Psoas muscle (tissue), 8 donors: ENCODE results near the gene EVI5L. TPM values are rescaled to one million over a fixed set of nuclear protein-coding genes. Genes with fewer than 3 reads are reported as not detected.
A peak's percentile ranks its signal among the peaks of the same experiment; 100 is the strongest.

Experiments
- ATAC-seq, 4 donors: fragments of 200-7000 bp; cut with Tn5 transposase; one replicate each; pipeline ENCODE4 v1.9.1; 2020; ENCODE audit warnings: moderate library complexity in 3 of 4, mild to moderate bottlenecking in 2 of 4
- DNase-seq, 2 donors: peaks; one replicate each; pipeline ENCODE4 v3.0.0-alpha.2; 2020
- H3K27ac ChIP-seq: fragments of 200-600 bp; one replicate; pipeline ENCODE4 v1.8.0; 2022
- H3K27me3 ChIP-seq, 3 donors: fragments of 200-600 bp in 1 of 3; one replicate each; pipeline versions ENCODE4 v1.6.1 to v1.8.0; 2013 to 2022; ENCODE audit warnings: low read length in 2 of 3, mild to moderate bottlenecking in 2 of 3, moderate library complexity in 1 of 3; ENCODE audit not compliant: insufficient read depth in 3 of 3
- H3K36me3 ChIP-seq, 2 donors: fragments of 200-600 bp in 1 of 2; one replicate each; pipeline versions ENCODE4 v1.6.1 to v1.8.0; 2013 to 2022; ENCODE audit warnings: low read depth in 1 of 2, mild to moderate bottlenecking in 1 of 2, moderate library complexity in 1 of 2; ENCODE audit not compliant: insufficient read depth in 1 of 2
- H3K4me1 ChIP-seq: fragments of 200-600 bp; one replicate; pipeline ENCODE4 v1.8.0; 2022
- H3K4me3 ChIP-seq: fragments of 200-600 bp; one replicate; pipeline ENCODE4 v1.8.0; 2022; ENCODE audit warnings: mild to moderate bottlenecking
- H3K9me3 ChIP-seq: fragments of 200-600 bp; one replicate; pipeline ENCODE4 v1.8.0; 2022
- WGBS, 3 donors: extraction: QIAGEN DNeasy Blood & Tissue Kit; methylation state at CpG; one replicate each; pipeline versions ENCODE4 v1.1.6 to v1.1.7; 2013; 5-methylcytosine and 5-hydroxymethylcytosine counted together
- intact Hi-C, 2 donors: fragments of 100-400 bp; cut with DNase I; formaldehyde crosslinking; loops; one replicate each; pipeline versions ENCODE4 v1.11.0 to v1.14.2; 2022
- polyA plus RNA-seq, 3 donors: library from polyadenylated mRNA; stranded (reverse); fragments of 200-250 nt; gene quantifications; one replicate each; pipeline ENCODE4 v1.2.3, GENCODE V29; 2013
- total RNA-seq, 4 donors: library from RNA; stranded (reverse); fragmentation: NEBNext Ultra II Directional in 2 of 4; extraction: Animal tissue kit (Norgen Biotek cat#: 25700) in 2 of 4; gene quantifications; one replicate each; pipeline versions ENCODE4 v1.2.1 to v1.2.4, GENCODE V29; 2021 to 2023
- TF ChIP-seq, protein P1 (sequence below): fragments of 200-600 bp; IDR thresholded peaks from one replicate; pipeline ENCODE4 v1.8.0; 2022; ENCODE audit warnings: antibody characterized with exemption
- donor health status: healthy with polysubstance abuse.
- donor health status: DM: no; HTN: no; CAD: no; lungs with moderate emphysema.
- donor health status: Bipolar disorder and iron deficiency.
- donor health status: healthy.
- donor health status: DM: yes; HTN: yes; CAD: no.
- donor health status: DM: no; HTN: no; CAD: no.
- donor health status: DM: no; HTN: no; CAD: no.
- donor health status: DM: yes; HTN: yes; CAD: no.

EVI5L gene
- total and polyA plus RNA-seq, 7 donors: 5.8 to 25.9 (median 13.9) TPM

DNA sequence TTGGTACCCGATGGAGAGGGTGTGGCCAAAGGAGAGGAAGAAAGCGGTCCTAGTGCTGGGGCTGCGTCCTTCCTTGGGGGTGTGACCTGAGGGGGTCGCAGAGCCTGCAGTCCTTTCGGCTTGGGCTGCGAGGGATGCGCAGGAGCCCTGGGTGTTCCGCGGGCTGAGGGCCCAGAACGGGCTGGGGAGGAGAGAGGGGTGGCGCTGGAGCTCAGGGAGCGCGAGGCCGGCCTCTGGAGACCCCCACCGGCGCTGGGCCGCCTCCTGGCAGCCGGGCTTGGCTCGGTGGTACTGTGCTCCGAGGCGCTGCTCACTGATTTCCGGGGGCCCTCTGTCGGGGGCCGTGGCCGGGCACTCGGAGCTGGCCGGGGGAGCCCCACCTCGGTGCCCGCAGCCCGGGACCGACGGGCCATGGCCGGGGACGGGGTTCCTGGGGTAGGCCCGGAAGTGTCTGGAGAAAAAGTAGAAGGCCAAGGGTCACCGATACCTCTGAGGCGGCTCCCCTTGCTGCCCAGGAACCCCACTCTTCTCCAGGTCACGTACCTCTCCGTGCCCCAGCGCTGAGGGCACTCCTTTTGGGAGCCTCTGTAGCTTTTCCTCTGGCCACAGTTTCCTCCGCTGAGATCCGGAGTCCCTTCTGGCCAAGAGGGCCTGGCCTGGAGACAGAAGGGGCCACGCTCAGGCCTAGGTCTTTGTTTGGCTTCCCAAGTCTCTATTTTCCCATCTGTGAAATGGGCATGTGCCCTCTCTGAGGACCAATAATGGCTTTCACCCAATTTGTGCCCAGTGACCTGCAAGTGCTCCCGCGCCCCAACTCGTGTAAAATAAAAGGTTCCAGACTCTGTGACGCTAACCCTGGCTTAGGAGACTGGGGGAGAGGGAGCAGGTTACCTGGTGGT is 42.5 kb downstream of the EVI5L start:
- peaks cover 0 to 48% (median 19%) of the 10 kb centered on the region in 3 donors for H3K27me3 ChIP-seq
- H3K4me3 ChIP-seq: no peak overlapping the region
- H3K27ac ChIP-seq: no peak overlapping the region
- intact Hi-C loops: no loop called here
- 55 to 63% (median 62%) methylated on average over 34 to 47 of the region's 47 CpGs for WGBS, 3 donors
- H3K36me3 ChIP-seq: no peaks in the 10 kb centered on the region
- no peaks in the 10 kb centered on the region for H3K9me3 ChIP-seq
- peaks cover 8% of the 10 kb centered on the region for H3K4me1 ChIP-seq
- DNase-seq (no peak), ATAC-seq (no peak)
- TF ChIP-seq, protein P1, sequence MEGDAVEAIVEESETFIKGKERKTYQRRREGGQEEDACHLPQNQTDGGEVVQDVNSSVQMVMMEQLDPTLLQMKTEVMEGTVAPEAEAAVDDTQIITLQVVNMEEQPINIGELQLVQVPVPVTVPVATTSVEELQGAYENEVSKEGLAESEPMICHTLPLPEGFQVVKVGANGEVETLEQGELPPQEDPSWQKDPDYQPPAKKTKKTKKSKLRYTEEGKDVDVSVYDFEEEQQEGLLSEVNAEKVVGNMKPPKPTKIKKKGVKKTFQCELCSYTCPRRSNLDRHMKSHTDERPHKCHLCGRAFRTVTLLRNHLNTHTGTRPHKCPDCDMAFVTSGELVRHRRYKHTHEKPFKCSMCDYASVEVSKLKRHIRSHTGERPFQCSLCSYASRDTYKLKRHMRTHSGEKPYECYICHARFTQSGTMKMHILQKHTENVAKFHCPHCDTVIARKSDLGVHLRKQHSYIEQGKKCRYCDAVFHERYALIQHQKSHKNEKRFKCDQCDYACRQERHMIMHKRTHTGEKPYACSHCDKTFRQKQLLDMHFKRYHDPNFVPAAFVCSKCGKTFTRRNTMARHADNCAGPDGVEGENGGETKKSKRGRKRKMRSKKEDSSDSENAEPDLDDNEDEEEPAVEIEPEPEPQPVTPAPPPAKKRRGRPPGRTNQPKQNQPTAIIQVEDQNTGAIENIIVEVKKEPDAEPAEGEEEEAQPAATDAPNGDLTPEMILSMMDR: no peak

DNA sequence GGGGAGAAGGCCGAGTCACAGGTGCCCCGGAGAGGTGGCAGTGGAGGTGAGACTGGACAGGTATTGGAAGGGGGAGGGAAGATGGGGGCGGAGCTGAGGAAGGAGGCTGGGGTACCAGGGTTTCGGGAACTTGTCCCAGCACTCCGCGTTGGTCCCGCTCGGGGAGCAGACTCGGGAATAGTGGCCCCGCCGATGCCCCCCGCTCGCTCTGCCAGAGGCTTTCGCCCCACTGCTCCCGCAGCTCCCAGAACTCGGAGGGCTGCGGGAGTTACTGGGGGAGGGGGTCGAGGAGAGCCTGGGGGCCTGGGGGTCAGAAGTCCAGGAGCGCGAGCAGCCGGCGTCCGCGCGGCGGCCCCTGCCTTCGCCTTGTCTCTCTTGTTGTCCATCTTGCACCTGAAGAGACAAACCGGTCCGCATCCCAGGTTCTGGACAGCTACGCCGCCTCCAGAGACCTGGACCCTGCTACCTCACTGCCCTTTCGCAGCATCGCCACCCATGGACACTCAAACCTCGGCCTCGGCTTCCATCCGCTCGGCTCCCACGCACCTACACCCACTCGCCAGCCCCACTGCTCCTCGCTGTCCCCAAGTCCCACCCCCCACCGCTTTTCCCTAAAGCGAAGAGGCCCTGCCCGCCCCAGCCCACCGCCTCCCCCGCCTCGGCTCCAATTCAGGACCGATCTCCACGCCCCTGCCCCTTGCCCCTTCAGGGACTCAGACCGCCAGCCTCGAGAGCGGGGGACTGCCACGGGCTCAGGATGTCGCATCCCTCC is 43.5 kb downstream of the EVI5L start:
- Histone ChIP-seq H3K4me3 (no peak overlapping the region), H3K27me3 (peaks cover 0 to 39% (median 19%) of the 10 kb centered on the region in 3 donors), H3K36me3 (no peaks in the 10 kb centered on the region), H3K4me1 (peaks cover 6% of the 10 kb centered on the region), H3K27ac (no peak overlapping the region), H3K9me3 (no peaks in the 10 kb centered on the region)
- ATAC-seq: no peak
- WGBS, 3 donors: 10 to 20% (median 16%) methylated on average over 39 to 53 of the region's 53 CpGs
- TF ChIP-seq, protein P1: no peak
- intact Hi-C loops: no loop called here
- DNase-seq: peak in 1 of 2 donors; percentile 44

DNA sequence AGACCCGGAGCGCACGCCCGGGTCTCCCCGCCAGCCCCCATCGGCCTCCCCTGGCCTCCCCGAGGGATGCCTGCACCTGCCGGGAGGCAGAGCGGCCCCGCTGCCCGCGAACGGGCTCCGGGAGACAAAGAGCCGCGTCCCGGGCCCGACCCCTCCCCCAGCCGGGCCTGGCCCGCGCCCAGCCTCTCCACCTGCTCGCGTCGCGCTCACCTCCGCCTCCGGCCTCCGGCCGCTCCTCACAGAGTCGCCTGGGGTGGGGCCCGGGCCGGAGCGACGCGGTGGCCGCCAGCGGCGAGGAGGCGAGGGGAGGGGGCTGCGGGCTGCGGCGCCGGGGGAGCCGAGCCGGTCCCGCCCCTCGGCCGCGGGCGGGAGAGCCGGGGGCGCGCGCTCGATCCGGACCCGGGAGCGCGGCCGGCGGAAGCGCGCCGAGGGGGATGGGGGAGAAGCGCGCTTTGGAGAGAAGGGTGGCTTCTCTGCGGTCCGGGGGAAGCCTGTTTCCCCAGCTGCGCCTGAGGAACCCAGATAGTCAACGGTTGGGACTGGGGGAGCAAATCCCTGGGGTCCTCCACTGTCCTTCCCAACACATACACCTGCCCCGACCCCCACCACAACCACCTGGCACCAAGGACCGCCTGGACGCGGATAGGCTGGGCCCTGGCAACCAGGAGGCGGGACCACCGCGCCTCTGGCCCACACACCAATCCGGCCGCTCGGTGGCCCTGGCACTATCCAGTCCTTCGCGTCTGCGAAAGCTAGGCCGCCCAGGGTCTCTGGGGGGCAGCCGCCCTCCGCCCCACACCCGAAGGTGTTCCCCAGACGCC is 44.3 kb downstream of the EVI5L start, which contains the start of gene PRR36:
TSS of gene PRR36 (minus strand) at position 315 of the 821 bp plus-strand sequence. CDS start 701 bp downstream, outside the sequence.
- WGBS, 3 donors: 1 to 3% (median 2%) methylated on average over 33 to 88 of the region's 88 CpGs

DNA sequence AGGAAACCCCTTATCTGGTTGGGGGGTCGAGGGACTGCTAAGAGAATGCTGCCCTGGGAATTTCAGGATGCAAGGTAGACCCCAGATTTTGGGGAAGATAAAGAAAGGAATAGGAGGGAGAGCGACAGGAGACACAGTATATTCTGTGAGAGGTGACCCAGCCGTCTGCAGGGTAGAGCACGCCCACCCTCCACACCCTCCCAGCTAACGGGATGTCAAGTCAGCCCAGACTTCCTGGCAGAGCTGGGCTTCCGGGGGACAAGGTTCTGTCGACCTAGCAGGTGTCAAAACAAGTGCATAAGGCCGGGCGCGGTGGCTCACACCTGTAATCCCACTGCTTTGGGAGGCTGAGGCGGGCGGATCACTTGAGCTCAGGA is 44.9 kb downstream of the EVI5L start:
- Histone ChIP-seq H3K36me3 (no peaks in the 10 kb centered on the region), H3K27me3 (peaks cover 0 to 35% (median 21%) of the 10 kb centered on the region in 3 donors), H3K4me3 (no peak overlapping the region), H3K27ac (no peak overlapping the region), H3K9me3 (no peaks in the 10 kb centered on the region), H3K4me1 (no peaks in the 10 kb centered on the region)
- DNase-seq (no peak), ATAC-seq (no peak)
- 48 to 58% (median 51%) methylated on average over 12 of the region's 12 CpGs for WGBS, 3 donors
- intact Hi-C loops: no loop called here
- TF ChIP-seq, protein P1: no peak

More for the DNA sequence above, 44.3 kb downstream of the EVI5L start, which contains the start of gene PRR36:
- Histone ChIP-seq H3K27ac (no peak within 1 kb of the TSS), H3K4me1 (peaks cover 2% of the 10 kb centered on the region), H3K4me3 (no peak within 1 kb of the TSS), H3K9me3 (no peaks in the 10 kb centered on the region), H3K27me3 (peaks cover 0 to 35% (median 19%) of the 10 kb centered on the region in 3 donors), H3K36me3 (no peaks in the 10 kb centered on the region)
- no peak for ATAC-seq
- intact Hi-C loops: no loop called here
- DNase-seq: no peak
- TF ChIP-seq, protein P1: no peak
